HepG2 (cell line): ENCODE measurements around the gene HOXA7. TPM values are rescaled to one million over a fixed set of nuclear protein-coding genes. Genes with fewer than 3 reads are reported as not detected.

ENCODE experiments used
- ATAC-seq: fragments of 200-7000 bp; cut with Tn5 transposase; 3 replicates; pipeline ENCODE4 v1.9.1; 2020; ENCODE audit warnings: mild to moderate bottlenecking, moderate library complexity
- BruUV-seq: library from RNA; stranded (reverse); fragments of 400-500 nt; replicated peaks from 2 replicates; lab custom pipeline; 2021; lab: Mats Ljungman, UMichigan
- CTCF ChIA-PET: fragments of 300-600 bp; formaldehyde crosslinking; extraction: SDS; loops from one replicate; lab custom pipeline; 2021; ENCODE audit warnings: low total read pairs, inconsistent platforms, low intra/inter-chr PET ratio; lab: Yijun Ruan, JAX
- POLR2A ChIA-PET: fragments of 350-600 bp; sonication (Branson Sonifier 250); formaldehyde crosslinking; loops from one replicate; lab custom pipeline; 2020; ENCODE audit warnings: antibody characterized with exemption, inconsistent platforms; lab: Yijun Ruan, JAX
- DNase-seq: peaks from one replicate; pipeline ENCODE4 v3.0.0-alpha.2; 2015; ENCODE audit warnings: low spot score
- FAIRE-seq: peaks from 3 replicates; lab custom pipeline; 2011; peaks lifted over from hg19 to GRCh38; lab: Jason Lieb, UNC
- H2AFZ ChIP-seq: one replicate; pipeline ENCODE4 v1.6.1; 2011; ENCODE audit warnings: low read length, inconsistent platforms
- H3K27ac ChIP-seq: fragments of 300-600 bp; 3 replicates; pipeline ENCODE4 v1.8.0; 2011; ENCODE audit warnings: mixed run types, mild to moderate bottlenecking, mixed read lengths, low read length, inconsistent platforms; ENCODE audit not compliant: insufficient read depth; ENCODE audit errors: extremely low read length
- H3K27me3 ChIP-seq, 2 experiments: fragments of 200-600 bp in 1 of 2; 2 replicates in 1 of 2; 3 replicates in 1 of 2; pipeline versions ENCODE4 v1.6.0 to v1.8.0; 2011; ENCODE audit warnings: low read length in 2 of 2, mild to moderate bottlenecking in 2 of 2, moderate library complexity in 2 of 2, inconsistent platforms in 1 of 2; ENCODE audit not compliant: insufficient read depth in 2 of 2, control insufficient read depth in 1 of 2
- H3K36me3 ChIP-seq, 2 experiments: fragments of 200-600 bp in 1 of 2; replicated peaks in 1 of 2; 2 replicates in 1 of 2; 3 replicates in 1 of 2; pipeline versions ENCODE4 v1.5.1 to v1.8.0; 2011; ENCODE audit warnings: low read length in 2 of 2, inconsistent platforms in 1 of 2; ENCODE audit not compliant: insufficient read depth in 2 of 2, control insufficient read depth in 1 of 2
- H3K4me1 ChIP-seq: 2 replicates; pipeline ENCODE4 v1.5.1; 2012; ENCODE audit warnings: low read length, inconsistent platforms; ENCODE audit not compliant: insufficient read depth
- H3K4me2 ChIP-seq: 2 replicates; pipeline ENCODE4 v1.6.0; 2011; ENCODE audit warnings: low read depth, low read length, inconsistent platforms
- H3K4me3 ChIP-seq, 3 experiments: fragments of 200-600 bp in 1 of 3; sonication (generic), shearing (Covaris generic) in 1 of 3; replicated peaks in 1 of 3; 2 replicates each; pipeline ENCODE4 v1.5.1; 2011 to 2016; ENCODE audit warnings: low read length in 3 of 3, inconsistent platforms in 2 of 3, low read depth in 2 of 3, mild to moderate bottlenecking in 2 of 3, control low read depth in 1 of 3, mixed read lengths in 1 of 3; ENCODE audit not compliant: insufficient read depth in 1 of 3
- H3K79me2 ChIP-seq: one replicate; pipeline ENCODE4 v1.6.1; 2011; ENCODE audit warnings: low read length, inconsistent platforms; ENCODE audit not compliant: insufficient read depth
- H3K9ac ChIP-seq: 2 replicates; pipeline ENCODE4 v1.6.0; 2011; ENCODE audit warnings: mild to moderate bottlenecking, low read depth, low read length, inconsistent platforms; ENCODE audit not compliant: insufficient read depth
- H3K9me3 ChIP-seq: 2 replicates; pipeline ENCODE4 v1.5.1; 2012; ENCODE audit warnings: mild to moderate bottlenecking, low read length
- H4K20me1 ChIP-seq: 2 replicates; pipeline ENCODE4 v1.6.0; 2011; ENCODE audit warnings: inconsistent platforms, mild to moderate bottlenecking, low read length, moderate library complexity; ENCODE audit not compliant: insufficient read depth
- AHR ChIP-seq: IDR thresholded peaks from 2 replicates; pipeline ENCODE4 v1.6.1; 2018; ENCODE audit warnings: missing genetic modification reagents, missing compliant biosample characterization
- ASH2L ChIP-seq: fragments of 300-600, 200-600 bp; sonication (generic); IDR thresholded peaks from 2 replicates; pipeline ENCODE4 v1.7.0; 2017; ENCODE audit warnings: low read depth, mild to moderate bottlenecking, moderate library complexity, mixed read lengths, low read length; ENCODE audit not compliant: insufficient read length
- HIC2 ChIP-seq: sonication (generic); formaldehyde crosslinking; IDR thresholded peaks from 2 replicates; pipeline ENCODE4 v1.9.0; 2022; ENCODE audit warnings: low read depth, missing genetic modification reagents
- IKZF5 ChIP-seq: IDR thresholded peaks from 2 replicates; pipeline ENCODE4 v1.6.1; 2018; ENCODE audit warnings: missing genetic modification reagents, mild to moderate bottlenecking, missing compliant biosample characterization
- KAT2B ChIP-seq: fragments of 150-350 bp; IDR thresholded peaks from 2 replicates; pipeline ENCODE4 v1.6.1; 2014; ENCODE audit warnings: low read depth, low read length, borderline replicate concordance
- MAFF ChIP-seq: IDR thresholded peaks from 2 replicates; pipeline ENCODE4 v1.6.1; 2011; ENCODE audit warnings: low read depth, low read length, improper control_type of control experiment
- MIXL1 ChIP-seq: IDR thresholded peaks from 2 replicates; pipeline ENCODE4 v1.6.1; 2016
- MXD1 ChIP-seq: sonication (generic); formaldehyde crosslinking; IDR thresholded peaks from 2 replicates; pipeline ENCODE4 v1.4.0; 2020; ENCODE audit warnings: mild to moderate bottlenecking, missing genetic modification reagents
- NR1H2 ChIP-seq: sonication (generic); formaldehyde crosslinking; IDR thresholded peaks from 2 replicates; pipeline ENCODE4 v1.8.1; 2022; ENCODE audit warnings: low read depth, missing genetic modification reagents, borderline replicate concordance
- ZBTB2 ChIP-seq: sonication (generic); formaldehyde crosslinking; IDR thresholded peaks from 2 replicates; pipeline ENCODE4 v1.8.0; 2022; ENCODE audit warnings: low read depth, missing genetic modification reagents
- ZBTB44 ChIP-seq: sonication (generic); formaldehyde crosslinking; IDR thresholded peaks from 2 replicates; pipeline ENCODE4 v1.4.0; 2020; ENCODE audit warnings: missing genetic modification reagents
- ZBTB7B ChIP-seq: sonication (generic); formaldehyde crosslinking; IDR thresholded peaks from 2 replicates; pipeline ENCODE4 v1.4.0; 2020; ENCODE audit warnings: missing genetic modification reagents
- ZNF33A ChIP-seq: sonication (generic); formaldehyde crosslinking; IDR thresholded peaks from 2 replicates; pipeline ENCODE4 v1.5.1; 2020; ENCODE audit warnings: missing genetic modification reagents, mild to moderate bottlenecking, moderate library complexity, borderline replicate concordance
- ZNF431 ChIP-seq: sonication (generic); formaldehyde crosslinking; IDR thresholded peaks from 2 replicates; pipeline ENCODE4 v1.9.0; 2022; ENCODE audit warnings: missing genetic modification reagents, low read depth, mild to moderate bottlenecking, borderline replicate concordance
- ZNF577 ChIP-seq: sonication (generic); formaldehyde crosslinking; IDR thresholded peaks from 2 replicates; pipeline ENCODE4 v1.4.0; 2020; ENCODE audit warnings: mild to moderate bottlenecking, low read depth, missing genetic modification reagents, borderline replicate concordance
- ZNF703 ChIP-seq: sonication (generic); formaldehyde crosslinking; IDR thresholded peaks from 2 replicates; pipeline ENCODE4 v1.5.1; 2020; ENCODE audit warnings: missing genetic modification reagents, mild to moderate bottlenecking, moderate library complexity, borderline replicate concordance
- ZNF749 ChIP-seq: sonication (generic); formaldehyde crosslinking; IDR thresholded peaks from 2 replicates; pipeline ENCODE4 v1.8.0; 2022; ENCODE audit warnings: mild to moderate bottlenecking, missing genetic modification reagents, moderate library complexity, borderline replicate concordance
- ZNF781 ChIP-seq: sonication (generic); formaldehyde crosslinking; IDR thresholded peaks from 2 replicates; pipeline ENCODE4 v1.5.1; 2020; ENCODE audit warnings: borderline replicate concordance, mild to moderate bottlenecking, missing genetic modification reagents; ENCODE audit errors: not compliant biosample characterization
- WGBS: methylation state at CpG from one replicate; pipeline ENCODE4 v1.1.6; 2017; ENCODE audit warnings: low lambda C conversion rate; 5-methylcytosine and 5-hydroxymethylcytosine counted together
- in situ Hi-C: cut with HindIII; loops from 2 replicates; pipeline ENCODE4 v1.10.0; 2017; ENCODE audit warnings: low pct_unique_long_range_greater_than_20kb; ENCODE audit not compliant: extremely low pct_ligation_motif_present
- intact Hi-C: fragments of 100-400 bp; cut with micrococcal nuclease; formaldehyde crosslinking; loops from one replicate; pipeline ENCODE4 v1.10.0; 2022; ENCODE audit not compliant: unreplicated experiment
- polyA plus RNA-seq, 8 experiments: library from polyadenylated mRNA; depleted of rRNA in 3 of 8; stranded (reverse) in 7 of 8; unstranded in 1 of 8; fragments of >200 nt; fragmentation: Illumina TruSeq in 4 of 8; extraction: Trizol in 4 of 8; gene quantifications; 2 replicates each; pipeline versions ENCODE4 v1.2.1 to v1.2.3, GENCODE V29; 2011 to 2016; ENCODE audit warnings: low read depth in 4 of 8, missing spikeins in 1 of 8, mixed read lengths in 1 of 8; ENCODE audit not compliant: insufficient read depth in 1 of 8
- total RNA-seq, 5 experiments: library from RNA; depleted of rRNA; stranded (reverse); fragments of >200 nt; fragmentation: Illumina TruSeq; extraction: Trizol; gene quantifications; 2 replicates each; pipeline ENCODE4 v1.2.3, GENCODE V29; 2016; ENCODE audit warnings: low read depth in 1 of 5

Gene HOXA7
- total and polyA plus RNA-seq, 2 of the 13 experiments (the other 11 are each of a cell fraction or from before 2014, with no cell fraction given): 0.05 TPM; not detected in 1

GRCh38 chr7:27142580-27143022, 13.9 kb downstream of the HOXA7 start:
- Histone ChIP-seq H3K27me3 (no peaks in the 10 kb centered on the region), H3K27ac (peak overlapping the region; percentile 60), H3K79me2 (no peaks in the 10 kb centered on the region), H3K4me1 (peaks cover 9% of the 10 kb centered on the region), H3K9ac (peak overlapping the region; percentile 67), H2AFZ (no peak overlapping the region), H4K20me1 (no peaks in the 10 kb centered on the region), H3K4me3 (peak overlapping the region; percentile 70 to 79 (median 76)), H3K36me3 (no peaks in the 10 kb centered on the region; a peak in 2 of 5 replicates), H3K9me3 (no peaks in the 10 kb centered on the region), H3K4me2 (peak overlapping the region; percentile 70)
- POLR2A ChIA-PET: interaction anchor here (1.5 to 2.7 kb wide), 6 partner anchors 8 to 455 kb away, joined by 3 to 13 read pairs (median 10); partner anchors contain the start of genes HOXA4 and SKAP2
- in situ Hi-C loops (no loop called here), intact Hi-C loops (loop anchor here (5.0 kb wide), 1 partner anchor 765 kb away; no protein-coding TSS in a partner anchor)
- ATAC-seq (peak; percentile 63), DNase-seq (no peak), FAIRE-seq (no peak)
- CTCF ChIA-PET: no interaction called here
- WGBS: 54% methylated on average over 29 of the region's 29 CpGs
- BruUV-seq: no TSS peak
- TF ChIP-seq AHR (no peak), ZNF781 (CRISPR knock-in tag) (no peak), ZBTB2 (CRISPR knock-in tag) (no peak), ZNF703 (CRISPR knock-in tag) (no peak), ZNF431 (no peak), IKZF5 (no peak), ZNF577 (CRISPR knock-in tag) (no peak), NR1H2 (CRISPR knock-in tag) (no peak), MIXL1 (CRISPR knock-in tag) (no peak), MAFF (no peak), MXD1 (CRISPR knock-in tag) (0 out of 2 replicates have a peak, but pooled peaks have one; percentile 13), KAT2B (no peak), HIC2 (CRISPR knock-in tag) (no peak), ZNF749 (CRISPR knock-in tag) (no peak), ASH2L (peak; percentile 4), ZBTB7B (CRISPR knock-in tag) (0 out of 2 replicates have a peak, but pooled peaks have one; percentile 4), ZNF33A (CRISPR knock-in tag) (no peak), ZBTB44 (CRISPR knock-in tag) (no peak)
